LNCAP (cell line): ENCODE data around the gene SDK1.

ENCODE experiments used
- TF ChIP-seq, protein P1 (sequence below): fragments of 450-650 bp; IDR thresholded peaks from 2 replicates; pipeline ENCODE4 v1.5.1; 2017; ENCODE audit warnings: mild to moderate bottlenecking

SDK1 gene

GRCh38 chr7:3911685-3912084 is 610.6 kb downstream of the SDK1 start:
- TF ChIP-seq, protein P1, sequence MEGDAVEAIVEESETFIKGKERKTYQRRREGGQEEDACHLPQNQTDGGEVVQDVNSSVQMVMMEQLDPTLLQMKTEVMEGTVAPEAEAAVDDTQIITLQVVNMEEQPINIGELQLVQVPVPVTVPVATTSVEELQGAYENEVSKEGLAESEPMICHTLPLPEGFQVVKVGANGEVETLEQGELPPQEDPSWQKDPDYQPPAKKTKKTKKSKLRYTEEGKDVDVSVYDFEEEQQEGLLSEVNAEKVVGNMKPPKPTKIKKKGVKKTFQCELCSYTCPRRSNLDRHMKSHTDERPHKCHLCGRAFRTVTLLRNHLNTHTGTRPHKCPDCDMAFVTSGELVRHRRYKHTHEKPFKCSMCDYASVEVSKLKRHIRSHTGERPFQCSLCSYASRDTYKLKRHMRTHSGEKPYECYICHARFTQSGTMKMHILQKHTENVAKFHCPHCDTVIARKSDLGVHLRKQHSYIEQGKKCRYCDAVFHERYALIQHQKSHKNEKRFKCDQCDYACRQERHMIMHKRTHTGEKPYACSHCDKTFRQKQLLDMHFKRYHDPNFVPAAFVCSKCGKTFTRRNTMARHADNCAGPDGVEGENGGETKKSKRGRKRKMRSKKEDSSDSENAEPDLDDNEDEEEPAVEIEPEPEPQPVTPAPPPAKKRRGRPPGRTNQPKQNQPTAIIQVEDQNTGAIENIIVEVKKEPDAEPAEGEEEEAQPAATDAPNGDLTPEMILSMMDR, result no peak

GRCh38 chr7:3912291-3912690 is 611.2 kb downstream of the SDK1 start:
- TF ChIP-seq, protein P1, result no peak

DNA sequence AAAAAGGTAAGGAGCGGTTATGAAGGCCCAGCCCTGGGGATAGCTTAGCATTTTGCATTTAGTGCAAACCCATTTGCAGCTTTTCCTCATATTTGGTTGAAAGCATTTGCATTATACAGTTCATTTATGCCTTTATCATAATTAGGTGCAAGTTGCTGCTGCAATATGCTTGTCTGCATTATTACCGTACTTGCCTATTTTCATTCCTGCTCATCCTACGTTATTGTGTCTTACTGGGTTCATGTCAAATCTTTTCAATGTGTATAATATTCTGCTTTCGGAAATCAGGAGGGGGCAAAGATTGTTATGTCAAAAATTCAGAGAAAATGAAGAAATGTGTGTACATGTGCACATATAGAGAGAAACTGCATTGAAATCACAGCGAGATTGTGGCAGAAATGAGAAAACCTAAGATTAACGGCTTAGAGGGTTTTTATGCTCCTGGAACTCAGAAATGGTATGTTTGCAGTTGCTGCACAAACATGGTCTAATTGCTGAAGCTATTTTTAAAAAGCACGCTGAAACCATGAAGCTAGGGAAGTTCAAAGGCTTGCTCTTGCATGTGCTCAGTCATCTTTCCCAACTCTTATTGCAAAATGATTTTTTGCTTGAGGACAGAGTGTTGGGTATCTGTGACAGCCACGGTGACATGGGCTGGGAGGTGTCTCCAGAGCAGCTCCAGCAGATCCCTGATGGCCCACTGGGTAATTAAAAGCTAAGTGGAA is 613.2 kb downstream of the SDK1 start:
- TF ChIP-seq, protein P1, result no peak

DNA sequence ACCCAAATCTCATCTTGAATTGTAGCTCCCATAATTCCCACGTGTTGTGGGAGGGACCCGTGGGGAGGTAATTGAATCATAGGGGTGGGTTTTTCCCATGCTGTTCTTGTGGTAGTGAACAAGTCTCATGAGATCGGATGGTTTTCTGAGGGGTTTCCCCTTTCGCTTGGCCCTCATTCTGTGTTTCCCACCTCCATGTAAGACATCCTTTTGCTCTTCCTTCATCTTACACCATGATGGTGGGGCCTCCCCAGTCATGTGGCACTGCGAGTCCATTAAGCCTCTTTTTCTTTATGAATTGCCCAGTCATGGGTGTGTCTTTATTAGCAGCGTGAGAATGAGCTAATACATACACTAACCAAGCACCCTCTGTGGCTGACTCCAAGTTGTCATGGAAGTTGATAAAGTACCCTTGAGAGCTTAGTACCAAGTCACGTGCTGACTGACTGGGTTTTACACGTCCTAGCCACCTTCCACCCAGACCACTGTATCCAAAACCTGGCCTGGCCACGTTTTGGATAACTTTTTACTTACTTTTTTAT is 614.4 kb downstream of the SDK1 start:
- TF ChIP-seq, protein P1, result no peak

DNA sequence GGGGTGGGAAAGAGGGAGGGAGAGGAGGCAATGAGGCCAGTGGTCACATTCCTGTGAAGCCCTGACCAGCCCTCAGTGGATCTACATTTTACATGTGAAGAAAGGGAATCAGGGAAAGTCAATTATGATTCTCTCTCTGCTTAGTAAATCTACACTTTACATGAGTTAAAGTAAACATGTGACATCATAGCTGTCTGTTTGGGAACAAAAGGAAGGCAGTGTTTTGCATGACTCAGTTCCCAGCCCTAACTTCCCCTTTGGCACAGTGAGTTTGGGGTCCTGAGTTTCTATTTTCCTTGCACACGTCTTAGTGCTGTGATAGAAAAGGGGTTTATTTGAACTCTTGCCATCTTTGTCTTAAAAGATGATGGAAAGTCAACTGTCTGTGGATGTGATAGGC is 615.1 kb downstream of the SDK1 start:
- TF ChIP-seq, protein P1, result no peak

- TF ChIP-seq, protein P1, result no peak
Measured at GRCh38 chr7:3917436-3917835, 616.4 kb downstream of the SDK1 start.

GRCh38 chr7:3918576-3918975 is 617.5 kb downstream of the SDK1 start:
- TF ChIP-seq, protein P1, result no peak
